BLaER1 treated with 17β-estradiol and CSF1 and Interleukin-3, amounts not matched to agents 10 nM and 100 nM (cell line): ENCODE results near the gene ELAPOR2.
"Not testable (repeated sequence)": the region's sequence is repeated elsewhere in the genome, so short reads cannot be mapped to it uniquely, and the experiment has no call there.

Source experiments
- H3K27ac ChIP-seq, 11 experiments: shearing (Covaris generic); formaldehyde crosslinking; 2 replicates each; pipeline ENCODE4 v1.8.1; 2022
- H3K27me3 ChIP-seq, 11 experiments: shearing (Covaris generic); formaldehyde crosslinking; 2 replicates each; pipeline ENCODE4 v1.8.1; 2022
- H3K36me3 ChIP-seq, 11 experiments: shearing (Covaris generic); formaldehyde crosslinking; 2 replicates each; pipeline ENCODE4 v1.8.1; 2022
- H3K4me1 ChIP-seq, 10 experiments: shearing (Covaris generic); formaldehyde crosslinking; 2 replicates each; pipeline ENCODE4 v1.8.1; 2022
- H3K4me2 ChIP-seq, 11 experiments: shearing (Covaris generic); formaldehyde crosslinking; 2 replicates each; pipeline ENCODE4 v1.8.1; 2022
- H3K4me3 ChIP-seq, 10 experiments: shearing (Covaris generic); formaldehyde crosslinking; 2 replicates each; pipeline ENCODE4 v1.8.1; 2022
- H3K9ac ChIP-seq, 11 experiments: shearing (Covaris generic); formaldehyde crosslinking; 2 replicates each; pipeline ENCODE4 v1.8.1; 2022
- H3K9me3 ChIP-seq, 11 experiments: shearing (Covaris generic); formaldehyde crosslinking; replicated peaks in 1 of 11; 2 replicates each; pipeline ENCODE4 v1.8.1; 2022
- H4K20me1 ChIP-seq, 11 experiments: shearing (Covaris generic); formaldehyde crosslinking; 2 replicates each; pipeline ENCODE4 v1.8.1; 2022
- Cebpa-rat ChIP-seq, 11 experiments: shearing (Covaris generic); IDR thresholded peaks; 2 replicates each; pipeline ENCODE4 v1.8.1; 2022

ELAPOR2 gene, protein sequence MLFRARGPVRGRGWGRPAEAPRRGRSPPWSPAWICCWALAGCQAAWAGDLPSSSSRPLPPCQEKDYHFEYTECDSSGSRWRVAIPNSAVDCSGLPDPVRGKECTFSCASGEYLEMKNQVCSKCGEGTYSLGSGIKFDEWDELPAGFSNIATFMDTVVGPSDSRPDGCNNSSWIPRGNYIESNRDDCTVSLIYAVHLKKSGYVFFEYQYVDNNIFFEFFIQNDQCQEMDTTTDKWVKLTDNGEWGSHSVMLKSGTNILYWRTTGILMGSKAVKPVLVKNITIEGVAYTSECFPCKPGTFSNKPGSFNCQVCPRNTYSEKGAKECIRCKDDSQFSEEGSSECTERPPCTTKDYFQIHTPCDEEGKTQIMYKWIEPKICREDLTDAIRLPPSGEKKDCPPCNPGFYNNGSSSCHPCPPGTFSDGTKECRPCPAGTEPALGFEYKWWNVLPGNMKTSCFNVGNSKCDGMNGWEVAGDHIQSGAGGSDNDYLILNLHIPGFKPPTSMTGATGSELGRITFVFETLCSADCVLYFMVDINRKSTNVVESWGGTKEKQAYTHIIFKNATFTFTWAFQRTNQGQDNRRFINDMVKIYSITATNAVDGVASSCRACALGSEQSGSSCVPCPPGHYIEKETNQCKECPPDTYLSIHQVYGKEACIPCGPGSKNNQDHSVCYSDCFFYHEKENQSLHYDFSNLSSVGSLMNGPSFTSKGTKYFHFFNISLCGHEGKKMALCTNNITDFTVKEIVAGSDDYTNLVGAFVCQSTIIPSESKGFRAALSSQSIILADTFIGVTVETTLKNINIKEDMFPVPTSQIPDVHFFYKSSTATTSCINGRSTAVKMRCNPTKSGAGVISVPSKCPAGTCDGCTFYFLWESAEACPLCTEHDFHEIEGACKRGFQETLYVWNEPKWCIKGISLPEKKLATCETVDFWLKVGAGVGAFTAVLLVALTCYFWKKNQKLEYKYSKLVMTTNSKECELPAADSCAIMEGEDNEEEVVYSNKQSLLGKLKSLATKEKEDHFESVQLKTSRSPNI

DNA sequence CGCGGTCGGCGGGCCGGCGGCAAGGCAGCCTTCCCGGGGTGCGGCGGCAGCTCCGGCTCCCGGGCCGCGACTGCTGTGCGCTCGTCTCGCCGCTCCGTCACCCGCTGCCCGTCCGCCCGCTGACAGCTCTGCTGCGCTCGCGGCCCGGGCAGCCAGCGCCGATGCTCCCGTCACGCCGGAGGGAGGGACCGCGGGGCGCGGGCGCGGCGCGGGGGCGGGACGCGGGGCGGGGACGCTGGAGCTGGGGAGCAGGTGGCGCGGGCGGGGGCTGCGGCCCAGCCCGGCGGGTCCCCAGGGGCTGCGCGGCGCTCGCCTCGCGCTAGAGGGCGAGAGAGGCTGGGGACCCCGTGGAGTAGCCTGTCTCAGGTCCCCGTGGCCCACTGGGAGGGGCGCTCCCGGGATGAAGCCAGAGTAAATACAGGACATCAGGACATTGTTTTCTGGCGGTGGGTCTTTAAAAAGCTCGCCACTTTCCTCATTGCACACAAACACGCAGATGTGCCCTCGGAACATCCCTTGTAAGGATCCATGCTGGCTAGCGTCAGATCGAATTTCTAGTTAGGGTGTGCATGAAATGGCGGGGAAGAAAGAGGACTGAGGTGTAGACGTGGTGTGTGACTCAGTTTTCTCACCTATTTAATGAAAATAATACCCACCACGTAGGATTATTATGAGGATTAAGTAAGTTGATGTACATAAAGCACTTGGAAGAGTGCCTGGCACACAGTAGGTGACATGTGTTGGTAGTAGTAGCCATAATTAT, at the start of gene ELAPOR2:
Gene ELAPOR2, minus strand, starts transcription at position 130 of the 763 bp plus-strand sequence. CDS start 141 bp downstream, outside the sequence.
- Histone ChIP-seq H3K4me1 (peaks cover 6 to 15% (median 10%) of the 10 kb centered on the region in 10 experiments; a peak in 16 of 20 replicates), H3K27me3 (peaks cover 0 to 11% (median 0%) of the 10 kb centered on the region in 11 experiments; a peak in 3 of 22 replicates), H3K4me2 (peak within 1 kb of the TSS; percentile 83 to 99 (median 97)), H3K9me3 (no peaks in the 10 kb centered on the region), H4K20me1 (no peaks in the 10 kb centered on the region), H3K27ac (peak within 1 kb of the TSS in 9 of 11 experiments; percentile 31 to 60 (median 47); a peak in 18 of 22 replicates), H3K4me3 (peak within 1 kb of the TSS; percentile 70 to 85 (median 78)), H3K9ac (peak within 1 kb of the TSS; percentile 62 to 82 (median 75)), H3K36me3 (no peaks in the 10 kb centered on the region)
- no peak for TF ChIP-seq Cebpa-rat (IDR thresholded peaks at IDR 0.05)

- H3K9me3 ChIP-seq = peaks cover 0 to 4% (median 1%) of the 10 kb centered on the region in 11 experiments; a peak in 5 of 22 replicates
- H3K4me3 ChIP-seq = no peak overlapping the region
- H3K27ac ChIP-seq = no peak overlapping the region
- H3K27me3 ChIP-seq = no peaks in the 10 kb centered on the region
- H3K4me2 ChIP-seq = no peak overlapping the region
- H4K20me1 ChIP-seq = no peaks in the 10 kb centered on the region
- TF ChIP-seq Cebpa-rat (IDR thresholded peaks at IDR 0.05) = no peak
- H3K9ac ChIP-seq = no peak overlapping the region
- peaks cover 0 to 4% (median 0%) of the 10 kb centered on the region in 10 experiments; a peak in 2 of 20 replicates for H3K4me1 ChIP-seq
- H3K36me3 ChIP-seq = no peaks in the 10 kb centered on the region
Observed at GRCh38 chr7:87107949-87108776, 48.7 kb upstream of the ELAPOR2 start.

- H3K4me1 ChIP-seq = peaks cover 0 to 4% (median 0%) of the 10 kb centered on the region in 10 experiments; a peak in 2 of 20 replicates
- no peaks in the 10 kb centered on the region for H4K20me1 ChIP-seq
- no peak overlapping the region for H3K9ac ChIP-seq
- no peak overlapping the region for H3K4me2 ChIP-seq
- TF ChIP-seq Cebpa-rat (IDR thresholded peaks at IDR 0.05) = no peak
- H3K27me3 ChIP-seq = no peaks in the 10 kb centered on the region
- no peaks in the 10 kb centered on the region for H3K9me3 ChIP-seq
- no peak overlapping the region for H3K4me3 ChIP-seq
- H3K36me3 ChIP-seq = no peaks in the 10 kb centered on the region
- no peak overlapping the region for H3K27ac ChIP-seq
Observed at GRCh38 chr7:87106974-87107612, 47.6 kb upstream of the ELAPOR2 start.

GRCh38 chr7:87105401-87105800, 45.9 kb upstream of the ELAPOR2 start:
- Histone ChIP-seq H3K36me3 (no peaks in the 10 kb centered on the region), H3K4me3 (no peak overlapping the region), H3K9me3 (no peaks in the 10 kb centered on the region), H4K20me1 (no peaks in the 10 kb centered on the region), H3K4me1 (peaks cover 0 to 4% (median 0%) of the 10 kb centered on the region in 10 experiments; a peak in 2 of 20 replicates), H3K4me2 (no peak overlapping the region), H3K9ac (no peak overlapping the region), H3K27ac (no peak overlapping the region), H3K27me3 (no peaks in the 10 kb centered on the region)
- TF ChIP-seq Cebpa-rat (IDR thresholded peaks at IDR 0.05) = no peak

- H3K27me3 ChIP-seq = no peaks in the 10 kb centered on the region
- no peak overlapping the region for H3K4me3 ChIP-seq
- no peak overlapping the region for H3K9ac ChIP-seq
- peaks cover 0 to 4% (median 0%) of the 10 kb centered on the region in 10 experiments; a peak in 2 of 20 replicates for H3K4me1 ChIP-seq
- H3K27ac ChIP-seq = no peak overlapping the region
- H3K36me3 ChIP-seq = no peaks in the 10 kb centered on the region
- TF ChIP-seq Cebpa-rat (IDR thresholded peaks at IDR 0.05) = no peak
- H3K9me3 ChIP-seq = no peaks in the 10 kb centered on the region
- H3K4me2 ChIP-seq = no peak overlapping the region
- H4K20me1 ChIP-seq = no peaks in the 10 kb centered on the region
Observed at GRCh38 chr7:87100326-87100725, 40.9 kb upstream of the ELAPOR2 start.

DNA sequence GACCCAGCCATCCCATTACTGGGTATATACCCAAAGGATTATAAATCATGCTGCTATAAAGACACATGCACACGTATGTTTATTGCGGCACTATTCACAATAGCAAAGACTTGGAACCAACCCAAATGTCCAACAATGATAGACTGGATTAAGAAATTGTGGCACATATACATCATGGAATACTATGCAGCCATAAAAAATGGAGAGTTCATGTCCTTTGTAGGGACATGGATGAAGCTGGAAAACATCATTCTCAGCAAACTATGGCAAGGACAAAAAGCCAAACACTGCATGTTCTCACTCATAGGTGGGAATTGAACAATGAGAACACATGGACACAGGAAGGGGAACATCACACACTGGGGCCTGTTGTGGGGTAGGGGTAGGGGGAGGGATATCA, 37.9 kb upstream of the ELAPOR2 start:
- H3K9me3 ChIP-seq, H3K4me3 ChIP-seq, H3K4me2 ChIP-seq, H3K4me1 ChIP-seq, H3K36me3 ChIP-seq, H3K9ac ChIP-seq, H4K20me1 ChIP-seq, H3K27ac ChIP-seq, H3K27me3 ChIP-seq: not testable (repeated sequence)

DNA sequence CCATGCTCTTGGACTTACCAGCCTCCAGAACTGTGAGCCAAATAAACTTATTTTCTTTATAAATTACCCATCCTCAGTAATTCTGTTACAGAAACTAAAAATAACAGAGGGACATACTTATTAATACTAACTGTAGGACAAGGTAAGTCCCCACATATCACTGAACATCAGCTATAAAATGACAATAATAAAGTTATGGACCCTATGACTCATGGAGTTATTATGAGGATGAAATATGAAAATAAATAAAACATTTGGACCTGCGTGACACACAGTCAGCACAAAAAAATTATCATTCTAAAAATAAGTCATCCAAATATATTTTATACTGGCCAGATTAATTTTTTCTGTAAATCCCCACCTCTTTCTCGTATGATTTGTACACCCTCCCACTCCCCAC, 34.9 kb upstream of the ELAPOR2 start:
- H3K27me3 ChIP-seq = no peaks in the 10 kb centered on the region
- no peak overlapping the region for H3K9ac ChIP-seq
- no peak overlapping the region for H3K4me3 ChIP-seq
- H3K4me1 ChIP-seq = no peaks in the 10 kb centered on the region
- no peaks in the 10 kb centered on the region for H4K20me1 ChIP-seq
- no peak overlapping the region for H3K27ac ChIP-seq
- no peak for TF ChIP-seq Cebpa-rat (IDR thresholded peaks at IDR 0.05)
- no peaks in the 10 kb centered on the region for H3K9me3 ChIP-seq
- H3K36me3 ChIP-seq = no peaks in the 10 kb centered on the region
- H3K4me2 ChIP-seq = no peak overlapping the region
